ENCODE results near the gene TMEM106C.

The TMEM106C gene

DNA sequence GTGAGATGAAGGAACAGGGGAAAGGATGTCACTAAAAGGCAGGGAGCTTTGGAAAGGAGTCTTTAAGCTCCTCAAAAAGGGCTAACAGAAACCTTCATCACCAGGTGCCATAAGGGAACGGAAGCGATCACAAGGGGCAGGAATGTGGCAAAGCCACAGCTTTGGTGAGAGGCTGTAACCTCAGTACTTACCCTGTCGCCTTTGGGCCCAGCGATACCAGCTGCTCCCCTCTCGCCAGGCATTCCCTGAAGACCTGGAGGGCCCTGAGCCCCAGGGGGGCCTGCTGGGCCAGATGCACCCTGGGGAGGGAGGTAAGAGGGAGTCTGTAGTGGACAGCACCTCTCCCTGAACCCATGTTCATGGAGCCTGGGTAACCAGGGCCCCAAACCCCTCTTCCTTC lies 18.9 kb downstream of the TMEM106C start:
- Histone ChIP-seq H2BK12ac (ENCODE audit: low read length in 2 of 2) (no peak overlapping the region), H3K23ac (ENCODE audit: low read length in 2 of 2) (no peak overlapping the region), H3K4me1 (ENCODE audit: control insufficient read depth, insufficient read depth, low read depth, low read length) (no peaks in the 10 kb centered on the region), H2BK15ac (ENCODE audit: low read depth, poor library complexity, severe bottlenecking) (no peak overlapping the region), H2BK120ac (ENCODE audit: low read depth, low read length) (no peak overlapping the region), H4K8ac (ENCODE audit: low read length) (no peak overlapping the region), H3K4me3 (ENCODE audit: insufficient read depth in 1 of 2, low read depth in 1 of 2, low read length in 2 of 2) (no peak overlapping the region), H3K27me3 (ENCODE audit: control insufficient read depth in 1 of 2, insufficient read depth in 1 of 2, low read length in 2 of 2) (peaks cover 60 to 88% of the 10 kb centered on the region in 2 experiments), H3K14ac (ENCODE audit: low read length in 2 of 2) (no peak overlapping the region), H2AFZ (ENCODE audit: low read depth, low read length) (no peak overlapping the region), H2AK5ac (ENCODE audit: low read length, severe bottlenecking) (no peak overlapping the region), H3K36me3 (ENCODE audit: control insufficient read depth in 1 of 2, insufficient read depth in 2 of 2, low read depth in 1 of 2, low read length in 2 of 2) (no peaks in the 10 kb centered on the region), H3K9ac (ENCODE audit: low read length) (no peak overlapping the region), H3K4ac (ENCODE audit: low read depth in 1 of 2, low read length in 2 of 2) (no peak overlapping the region), H2BK5ac (ENCODE audit: low read depth, low read length, poor library complexity, severe bottlenecking) (no peak overlapping the region), H3K9me3 (ENCODE audit: control insufficient read depth, low read length) (no peaks in the 10 kb centered on the region), H4K91ac (ENCODE audit: low read length) (no peak overlapping the region), H3K79me1 (replicated peaks; ENCODE audit: low read length, poor library complexity, severe bottlenecking) (no peaks in the 10 kb centered on the region), H3K27ac (ENCODE audit: low read length, poor library complexity, severe bottlenecking) (no peak overlapping the region), H3K4me2 (ENCODE audit: low read length, poor library complexity, severe bottlenecking) (no peak overlapping the region), H3K18ac (ENCODE audit: low read depth in 1 of 2, low read length in 2 of 2) (no peak overlapping the region)
- DNase-seq, result no peak
- 79% methylated on average over 4 of the region's 5 CpGs for WGBS

DNA sequence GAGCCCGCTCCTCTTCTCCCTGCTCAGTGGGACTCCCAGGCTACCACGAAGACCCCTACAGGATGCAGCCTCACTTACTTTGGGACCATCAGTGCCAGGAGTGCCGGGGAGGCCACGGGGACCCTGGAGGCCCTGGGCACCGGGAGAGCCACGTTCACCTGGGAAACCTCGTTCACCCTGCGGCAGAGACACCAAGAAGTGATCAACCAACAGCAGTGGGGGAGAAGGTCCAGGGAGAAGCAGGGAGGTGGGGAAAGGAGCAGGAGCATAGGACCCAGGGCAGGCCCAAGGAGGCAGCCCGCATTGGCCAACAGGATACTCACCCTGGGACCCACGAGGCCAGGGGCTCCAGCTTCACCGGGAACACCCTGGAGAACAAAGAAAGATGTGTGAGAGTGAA lies 19.4 kb downstream of the TMEM106C start:
- WGBS, result 90% methylated on average over 11 of the region's 11 CpGs
- no peak overlapping the region for H3K9ac ChIP-seq (ENCODE audit: low read length)

DNA sequence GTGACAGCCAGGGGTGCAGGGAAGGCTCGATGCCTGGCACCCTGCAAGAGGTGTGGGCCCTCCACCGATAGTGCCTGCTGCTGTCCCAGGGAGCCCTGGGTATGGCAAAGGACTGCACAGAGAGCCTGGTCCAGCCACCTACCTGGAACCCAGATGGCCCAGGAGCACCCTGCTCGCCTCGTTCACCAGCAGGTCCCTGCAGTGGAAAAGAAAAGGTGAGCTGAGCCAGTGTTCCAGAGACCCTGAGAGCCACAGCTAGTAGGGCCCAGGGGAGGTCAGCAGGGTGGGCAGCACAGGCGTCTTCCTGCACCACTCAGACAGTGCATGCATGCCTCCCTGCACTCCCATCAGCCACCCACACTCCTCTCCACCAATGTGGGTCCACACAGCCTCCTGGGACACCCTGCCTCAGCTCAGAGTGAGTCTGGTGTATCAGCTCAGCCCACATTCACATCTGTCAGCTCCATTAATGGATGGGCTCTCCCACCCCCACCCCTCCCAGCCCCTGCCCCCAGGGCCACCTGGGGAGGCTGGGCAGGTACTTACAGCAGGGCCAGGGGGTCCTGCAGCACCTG lies 20.2 kb downstream of the TMEM106C start:
- Histone ChIP-seq H2BK120ac (ENCODE audit: low read depth, low read length) (no peak overlapping the region), H3K4me1 (ENCODE audit: control insufficient read depth, insufficient read depth, low read depth, low read length) (peaks cover under 1% of the 10 kb centered on the region), H3K23ac (ENCODE audit: low read length in 2 of 2) (no peak overlapping the region), H2AK5ac (ENCODE audit: low read length, severe bottlenecking) (no peak overlapping the region), H3K79me1 (replicated peaks; ENCODE audit: low read length, poor library complexity, severe bottlenecking) (no peaks in the 10 kb centered on the region), H3K9me3 (ENCODE audit: control insufficient read depth, low read length) (no peaks in the 10 kb centered on the region), H3K14ac (ENCODE audit: low read length in 2 of 2) (no peak overlapping the region), H3K27me3 (ENCODE audit: control insufficient read depth in 1 of 2, insufficient read depth in 1 of 2, low read length in 2 of 2) (peaks cover 52 to 89% of the 10 kb centered on the region in 2 experiments), H2BK15ac (ENCODE audit: low read depth, poor library complexity, severe bottlenecking) (no peak overlapping the region), H3K27ac (ENCODE audit: low read length, poor library complexity, severe bottlenecking) (no peak overlapping the region), H3K9ac (ENCODE audit: low read length) (no peak overlapping the region), H3K36me3 (ENCODE audit: control insufficient read depth in 1 of 2, insufficient read depth in 2 of 2, low read depth in 1 of 2, low read length in 2 of 2) (no peaks in the 10 kb centered on the region), H3K4me3 (ENCODE audit: insufficient read depth in 1 of 2, low read depth in 1 of 2, low read length in 2 of 2) (no peak overlapping the region), H3K4ac (ENCODE audit: low read depth in 1 of 2, low read length in 2 of 2) (no peak overlapping the region), H4K8ac (ENCODE audit: low read length) (no peak overlapping the region), H2BK12ac (ENCODE audit: low read length in 2 of 2) (no peak overlapping the region), H2BK5ac (ENCODE audit: low read depth, low read length, poor library complexity, severe bottlenecking) (no peak overlapping the region), H2AFZ (ENCODE audit: low read depth, low read length) (no peak overlapping the region), H4K91ac (ENCODE audit: low read length) (no peak overlapping the region), H3K18ac (ENCODE audit: low read depth in 1 of 2, low read length in 2 of 2) (no peak overlapping the region), H3K4me2 (ENCODE audit: low read length, poor library complexity, severe bottlenecking) (no peak overlapping the region)
- no peak for DNase-seq
- WGBS, result 83% methylated on average over 5 of the region's 5 CpGs

More for the DNA sequence above, 19.4 kb downstream of the TMEM106C start:
- H2BK5ac ChIP-seq (ENCODE audit: low read depth, low read length, poor library complexity, severe bottlenecking), result no peak overlapping the region
- no peak overlapping the region for H3K4me2 ChIP-seq (ENCODE audit: low read length, poor library complexity, severe bottlenecking)
- no peaks in the 10 kb centered on the region for H3K79me1 ChIP-seq (replicated peaks; ENCODE audit: low read length, poor library complexity, severe bottlenecking)
- H2AK5ac ChIP-seq (ENCODE audit: low read length, severe bottlenecking), result no peak overlapping the region
- no peak overlapping the region for H2AFZ ChIP-seq (ENCODE audit: low read depth, low read length)
- H2BK120ac ChIP-seq (ENCODE audit: low read depth, low read length), result no peak overlapping the region
- peaks cover 61 to 88% of the 10 kb centered on the region in 2 experiments for H3K27me3 ChIP-seq (ENCODE audit: control insufficient read depth in 1 of 2, insufficient read depth in 1 of 2, low read length in 2 of 2)
- no peak overlapping the region for H2BK12ac ChIP-seq (ENCODE audit: low read length in 2 of 2)
- H3K27ac ChIP-seq (ENCODE audit: low read length, poor library complexity, severe bottlenecking), result no peak overlapping the region
- no peak overlapping the region for H2BK15ac ChIP-seq (ENCODE audit: low read depth, poor library complexity, severe bottlenecking)
- H4K91ac ChIP-seq (ENCODE audit: low read length), result no peak overlapping the region
- no peak overlapping the region for H3K14ac ChIP-seq (ENCODE audit: low read length in 2 of 2)
- H4K8ac ChIP-seq (ENCODE audit: low read length), result no peak overlapping the region
- no peaks in the 10 kb centered on the region for H3K36me3 ChIP-seq (ENCODE audit: control insufficient read depth in 1 of 2, insufficient read depth in 2 of 2, low read depth in 1 of 2, low read length in 2 of 2)
- no peaks in the 10 kb centered on the region for H3K9me3 ChIP-seq (ENCODE audit: control insufficient read depth, low read length)
- no peak overlapping the region for H3K4ac ChIP-seq (ENCODE audit: low read depth in 1 of 2, low read length in 2 of 2)
- no peak for DNase-seq
- no peak overlapping the region for H3K4me3 ChIP-seq (ENCODE audit: insufficient read depth in 1 of 2, low read depth in 1 of 2, low read length in 2 of 2)
- H3K23ac ChIP-seq (ENCODE audit: low read length in 2 of 2), result no peak overlapping the region
- H3K4me1 ChIP-seq (ENCODE audit: control insufficient read depth, insufficient read depth, low read depth, low read length), result no peaks in the 10 kb centered on the region
- no peak overlapping the region for H3K18ac ChIP-seq (ENCODE audit: low read depth in 1 of 2, low read length in 2 of 2)

DNA sequence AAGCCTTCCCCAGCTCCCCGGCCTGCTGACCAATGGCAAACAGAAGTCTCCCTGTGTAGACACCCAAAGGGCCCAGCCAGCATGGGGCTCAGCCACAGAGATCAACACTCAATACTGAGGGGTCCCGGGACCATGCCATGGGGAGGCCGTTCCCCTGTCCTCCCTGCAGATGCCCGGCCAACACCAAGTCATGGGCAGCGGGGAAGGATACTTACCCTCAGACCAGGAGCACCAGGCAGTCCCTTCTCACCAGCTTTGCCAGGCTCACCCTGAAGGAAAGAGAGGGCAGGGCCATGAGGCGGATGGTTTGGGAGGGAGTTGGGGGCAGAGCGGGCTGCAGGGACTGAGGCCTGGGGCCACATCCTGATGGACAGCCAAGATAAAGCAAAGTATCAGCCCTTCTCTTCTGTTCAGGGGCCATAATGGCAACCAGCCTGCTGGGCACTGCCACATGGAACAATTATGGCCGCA lies 21.0 kb downstream of the TMEM106C start:
- H2BK5ac ChIP-seq (ENCODE audit: low read depth, low read length, poor library complexity, severe bottlenecking), result no peak overlapping the region
- H3K4ac ChIP-seq (ENCODE audit: low read depth in 1 of 2, low read length in 2 of 2), result no peak overlapping the region
- no peak overlapping the region for H2BK12ac ChIP-seq (ENCODE audit: low read length in 2 of 2)
- no peak overlapping the region for H3K4me2 ChIP-seq (ENCODE audit: low read length, poor library complexity, severe bottlenecking)
- no peaks in the 10 kb centered on the region for H3K36me3 ChIP-seq (ENCODE audit: control insufficient read depth in 1 of 2, insufficient read depth in 2 of 2, low read depth in 1 of 2, low read length in 2 of 2)
- no peak overlapping the region for H3K23ac ChIP-seq (ENCODE audit: low read length in 2 of 2)
- no peak overlapping the region for H3K14ac ChIP-seq (ENCODE audit: low read length in 2 of 2)
- H3K4me3 ChIP-seq (ENCODE audit: insufficient read depth in 1 of 2, low read depth in 1 of 2, low read length in 2 of 2), result no peak overlapping the region
- no peak overlapping the region for H4K91ac ChIP-seq (ENCODE audit: low read length)
- peaks cover 45 to 87% of the 10 kb centered on the region in 2 experiments for H3K27me3 ChIP-seq (ENCODE audit: control insufficient read depth in 1 of 2, insufficient read depth in 1 of 2, low read length in 2 of 2)
- no peak overlapping the region for H4K8ac ChIP-seq (ENCODE audit: low read length)
- peak overlapping the region; percentile 54 for H2BK15ac ChIP-seq (ENCODE audit: low read depth, poor library complexity, severe bottlenecking)
- H3K4me1 ChIP-seq (ENCODE audit: control insufficient read depth, insufficient read depth, low read depth, low read length), result peaks cover 2% of the 10 kb centered on the region
- DNase-seq, result no peak
- H3K9ac ChIP-seq (ENCODE audit: low read length), result no peak overlapping the region
- 95% methylated on average over 8 of the region's 8 CpGs for WGBS
- H3K27ac ChIP-seq (ENCODE audit: low read length, poor library complexity, severe bottlenecking), result no peak overlapping the region
- no peak overlapping the region for H2BK120ac ChIP-seq (ENCODE audit: low read depth, low read length)
- H2AK5ac ChIP-seq (ENCODE audit: low read length, severe bottlenecking), result no peak overlapping the region
- no peak overlapping the region for H2AFZ ChIP-seq (ENCODE audit: low read depth, low read length)
- H3K79me1 ChIP-seq (replicated peaks; ENCODE audit: low read length, poor library complexity, severe bottlenecking), result no peaks in the 10 kb centered on the region
- no peaks in the 10 kb centered on the region for H3K9me3 ChIP-seq (ENCODE audit: control insufficient read depth, low read length)
- H3K18ac ChIP-seq (ENCODE audit: low read depth in 1 of 2, low read length in 2 of 2), result no peak overlapping the region
